H1 (cell line): Measurements from ENCODE around the gene BLCAP. TPM values are rescaled to one million over a fixed set of nuclear protein-coding genes. Genes with fewer than 3 reads are reported as not detected.

Source experiments
- CTCF ChIA-PET: fragments of 300-600 bp; sonication (Branson Sonifier 250); formaldehyde crosslinking; loops from one replicate; lab custom pipeline; 2021; ENCODE audit not compliant: partially characterized antibody; lab: Charles Lee
- POLR2A ChIA-PET: fragments of 300-600 bp; sonication (Branson Sonifier 250); formaldehyde crosslinking; loops from one replicate; lab custom pipeline; 2021; ENCODE audit warnings: inconsistent platforms; ENCODE audit not compliant: partially characterized antibody; lab: Charles Lee
- DNase-seq, 2 experiments: peaks; one replicate each; pipeline versions ENCODE4 v3.0.0 to v3.0.0-alpha.2; 2010 to 2022; ENCODE audit warnings: low spot score in 2 of 2, low read depth in 1 of 2, mixed read lengths in 1 of 2
- FAIRE-seq: peaks from 2 replicates; lab custom pipeline; 2011; peaks lifted over from hg19 to GRCh38; lab: Jason Lieb, UNC
- H2AFZ ChIP-seq: 2 replicates; pipeline ENCODE4 v1.8.1; 2012; ENCODE audit warnings: low read length, inconsistent platforms
- H2AK5ac ChIP-seq: 2 replicates; pipeline ENCODE4 v1.6.1; 2013; ENCODE audit warnings: low read depth, low read length
- H2BK120ac ChIP-seq: replicated peaks from 2 replicates; pipeline ENCODE3; 2013; ENCODE audit warnings: low read depth, low read length, inconsistent platforms
- H2BK12ac ChIP-seq: 2 replicates; pipeline ENCODE4 v1.6.1; 2013; ENCODE audit warnings: low read depth, low read length
- H2BK15ac ChIP-seq: 2 replicates; pipeline ENCODE4 v1.6.1; 2013; ENCODE audit warnings: low read length
- H2BK20ac ChIP-seq: 2 replicates; pipeline ENCODE4 v1.6.1; 2013; ENCODE audit warnings: low read length
- H2BK5ac ChIP-seq: 2 replicates; pipeline ENCODE4 v1.6.1; 2013; ENCODE audit warnings: low read depth, low read length
- H3K14ac ChIP-seq: 2 replicates; pipeline ENCODE4 v1.6.1; 2013; ENCODE audit warnings: inconsistent platforms; ENCODE audit not compliant: insufficient read length
- H3K18ac ChIP-seq: 2 replicates; pipeline ENCODE4 v1.6.1; 2013; ENCODE audit warnings: low read length; ENCODE audit errors: extremely low read depth
- H3K23ac ChIP-seq: 2 replicates; pipeline ENCODE4 v1.6.1; 2013; ENCODE audit warnings: inconsistent platforms; ENCODE audit not compliant: insufficient read length
- H3K23me2 ChIP-seq: 2 replicates; pipeline ENCODE4 v1.6.1; 2013; ENCODE audit warnings: low read depth, low read length
- H3K27ac ChIP-seq: 2 replicates; pipeline ENCODE4 v1.6.1; 2011; ENCODE audit warnings: low read depth, low read length, inconsistent platforms
- H3K27me3 ChIP-seq, 4 experiments: replicated peaks in 1 of 4; 1 replicate in 1 of 4; 2 replicates in 3 of 4; pipeline versions ENCODE4 v1.6.1 to v1.8.1; 2011 to 2013; ENCODE audit warnings: low read length in 3 of 4, mild to moderate bottlenecking in 3 of 4, inconsistent platforms in 2 of 4, mixed read lengths in 2 of 4, moderate library complexity in 1 of 4; ENCODE audit not compliant: control insufficient read depth in 3 of 4, insufficient read depth in 3 of 4; ENCODE audit errors: extremely low read depth in 1 of 4
- H3K36me3 ChIP-seq, 4 experiments: 2 replicates each; pipeline versions ENCODE4 v1.6.1 to v1.8.1; 2011 to 2013; ENCODE audit warnings: mild to moderate bottlenecking in 4 of 4, low read length in 3 of 4, moderate library complexity in 2 of 4, control low read depth in 1 of 4, inconsistent platforms in 1 of 4; ENCODE audit not compliant: insufficient read depth in 4 of 4, control insufficient read depth in 2 of 4
- H3K4ac ChIP-seq: replicated peaks from 2 replicates; pipeline ENCODE3; 2013; ENCODE audit warnings: low read length, low read depth, mixed read lengths, inconsistent platforms; ENCODE audit not compliant: insufficient read length
- H3K4me1 ChIP-seq, 4 experiments: replicated peaks in 1 of 4; 1 replicate in 1 of 4; 2 replicates in 3 of 4; pipeline versions ENCODE4 v1.6.1 to v1.8.1; 2011 to 2013; ENCODE audit warnings: low read length in 3 of 4, inconsistent platforms in 2 of 4, mixed read lengths in 1 of 4; ENCODE audit not compliant: insufficient read depth in 4 of 4, control insufficient read depth in 3 of 4
- H3K4me2 ChIP-seq, 2 experiments: 2 replicates each; pipeline versions ENCODE4 v1.6.1 to v1.8.1; 2011 to 2013; ENCODE audit warnings: low read depth in 2 of 2, low read length in 2 of 2, control low read depth in 1 of 2, inconsistent platforms in 1 of 2, mild to moderate bottlenecking in 1 of 2; ENCODE audit not compliant: insufficient read depth in 1 of 2
- H3K4me3 ChIP-seq, 4 experiments: fragments of 200-600, 300-600 bp in 1 of 4; sonication (generic), shearing (Covaris generic), sonication (Bioruptor Twin) in 1 of 4; 2 replicates each; pipeline versions ENCODE4 v1.5.1 to v1.8.1; 2011 to 2016; ENCODE audit warnings: low read length in 4 of 4, low read depth in 3 of 4, control low read depth in 2 of 4, inconsistent platforms in 2 of 4, mild to moderate bottlenecking in 2 of 4, mixed read lengths in 1 of 4, moderate library complexity in 1 of 4; ENCODE audit not compliant: insufficient read depth in 2 of 4; ENCODE audit errors: extremely low read depth in 1 of 4
- H3K56ac ChIP-seq: replicated peaks from 2 replicates; pipeline ENCODE3; 2013; ENCODE audit warnings: low read depth, mild to moderate bottlenecking, mixed read lengths, low read length, inconsistent platforms; ENCODE audit not compliant: insufficient read length
- H3K79me1 ChIP-seq: 2 replicates; pipeline ENCODE4 v1.6.1; 2013; ENCODE audit warnings: low read depth, low read length, control low read depth
- H3K79me2 ChIP-seq, 2 experiments: 2 replicates each; pipeline versions ENCODE4 v1.6.1 to v1.8.1; 2012 to 2013; ENCODE audit warnings: low read length in 2 of 2, mild to moderate bottlenecking in 2 of 2, inconsistent platforms in 1 of 2; ENCODE audit not compliant: insufficient read depth in 2 of 2, control insufficient read depth in 1 of 2
- H3K9ac ChIP-seq, 4 experiments: replicated peaks in 1 of 4; 1 replicate in 1 of 4; 2 replicates in 3 of 4; pipeline versions ENCODE4 v1.6.1 to v1.8.1; 2011 to 2013; ENCODE audit warnings: low read depth in 3 of 4, low read length in 3 of 4, control low read depth in 2 of 4, mild to moderate bottlenecking in 2 of 4, moderate library complexity in 2 of 4, inconsistent platforms in 1 of 4; ENCODE audit errors: extremely low read depth in 1 of 4
- H3K9me3 ChIP-seq, 2 experiments: 2 replicates each; pipeline versions ENCODE4 v1.6.1 to v1.8.1; 2012 to 2013; ENCODE audit warnings: mild to moderate bottlenecking in 2 of 2, moderate library complexity in 2 of 2, control low read depth in 1 of 2, inconsistent platforms in 1 of 2, low read depth in 1 of 2, low read length in 1 of 2, mixed read lengths in 1 of 2; ENCODE audit not compliant: insufficient read depth in 2 of 2
- H4K20me1 ChIP-seq, 2 experiments: replicated peaks in 1 of 2; 2 replicates each; pipeline versions ENCODE3 to v1.8.1; 2011 to 2013; ENCODE audit warnings: inconsistent platforms in 2 of 2, low read length in 2 of 2, mild to moderate bottlenecking in 1 of 2; ENCODE audit not compliant: insufficient read depth in 2 of 2, control insufficient read depth in 1 of 2
- H4K5ac ChIP-seq: 2 replicates; pipeline ENCODE4 v1.6.1; 2013; ENCODE audit warnings: low read length, low read depth, mixed read lengths, inconsistent platforms; ENCODE audit not compliant: insufficient read length
- H4K8ac ChIP-seq: 2 replicates; pipeline ENCODE4 v1.8.0; 2013; ENCODE audit warnings: mild to moderate bottlenecking, moderate library complexity, low read length, inconsistent platforms; ENCODE audit not compliant: insufficient read depth; ENCODE audit errors: extremely low read depth
- H4K91ac ChIP-seq: replicated peaks from 2 replicates; pipeline ENCODE3; 2013; ENCODE audit warnings: low read length, mixed read lengths, inconsistent platforms; ENCODE audit not compliant: insufficient read length
- CBX8 ChIP-seq: fragments of 300-800, 300-1000 bp; sonication (generic); IDR thresholded peaks from 2 replicates; pipeline ENCODE4 v1.7.1; 2016; ENCODE audit warnings: low read depth, low read length, borderline replicate concordance
- CEBPB ChIP-seq: IDR thresholded peaks from 2 replicates; pipeline ENCODE4 v1.6.1; 2012; ENCODE audit warnings: low read depth, low read length
- CREB1 ChIP-seq: IDR thresholded peaks from 2 replicates; pipeline ENCODE4 v1.6.1; 2012; ENCODE audit warnings: inconsistent platforms
- EZH2 ChIP-seq: fragments of 200-600 bp; sonication (generic); IDR thresholded peaks from 2 replicates; pipeline ENCODE4 v1.7.1; 2012; ENCODE audit warnings: low read depth, mild to moderate bottlenecking, moderate library complexity, low read length, inconsistent platforms; ENCODE audit not compliant: severe bottlenecking
- GTF2F1 ChIP-seq: IDR thresholded peaks from 2 replicates; pipeline ENCODE4 v1.6.1; 2012; ENCODE audit warnings: low read depth, low read length, improper control_type of control experiment, borderline replicate concordance
- JUND ChIP-seq: IDR thresholded peaks from 2 replicates; pipeline ENCODE4 v1.6.1; 2011; ENCODE audit warnings: mild to moderate bottlenecking, improper control_type of control experiment, low read length
- POU5F1 ChIP-seq: IDR thresholded peaks from 2 replicates; pipeline ENCODE4 v1.6.1; 2011; ENCODE audit warnings: low read depth, mild to moderate bottlenecking, low read length, moderate library complexity
- SP2 ChIP-seq: IDR thresholded peaks from 2 replicates; pipeline ENCODE4 v1.6.1; 2012; ENCODE audit warnings: mild to moderate bottlenecking, low read length, inconsistent platforms
- SP4 ChIP-seq: IDR thresholded peaks from 2 replicates; pipeline ENCODE4 v1.6.1; 2012; ENCODE audit warnings: low read length, inconsistent platforms
- ZNF274 ChIP-seq: IDR thresholded peaks from 2 replicates; pipeline ENCODE4 v1.7.0; 2012; ENCODE audit warnings: low read length, borderline replicate concordance; ENCODE audit errors: extremely low read depth
- WGBS, 2 experiments: shearing (Covaris generic) in 1 of 2; methylation state at CpG; one replicate each; pipeline versions ENCODE4 v1.1.6 to v1.1.7; 2013 to 2015; ENCODE audit warnings: low lambda C conversion rate in 2 of 2, mixed read lengths in 2 of 2, inconsistent platforms in 1 of 2, low coverage in 1 of 2, missing lambda C conversion rate in 1 of 2; ENCODE audit not compliant: insufficient replicate concordance in 2 of 2, insufficient coverage in 1 of 2, insufficient read length in 1 of 2; ENCODE audit errors: extremely low coverage in 1 of 2, missing lambda C conversion rate in 1 of 2; 5-methylcytosine and 5-hydroxymethylcytosine counted together
- polyA plus RNA-seq, 7 experiments: library from polyadenylated mRNA; depleted of rRNA in 3 of 7; stranded (reverse) in 5 of 7; unstranded in 2 of 7; fragments of >200 nt in 5 of 7; fragments of 200-250 nt in 2 of 7; gene quantifications; 1 replicate in 5 of 7; 2 replicates in 1 of 7; 4 replicates in 1 of 7; pipeline versions ENCODE4 v1.2.1 to v1.2.3, GENCODE V29; 2011 to 2013; ENCODE audit warnings: missing spikeins in 2 of 7, mixed read lengths in 2 of 7
- total RNA-seq: library from RNA; stranded (reverse); fragmentation: NEBNext Ultra II Directional; extraction: Animal tissue kit (Norgen Biotek cat#: 25700); gene quantifications from 2 replicates; pipeline ENCODE4 v1.2.1, GENCODE V29; 2021
- TF ChIP-seq, protein P1 (sequence below): IDR thresholded peaks from 2 replicates; pipeline ENCODE4 v1.6.1; 2011; ENCODE audit warnings: low read length, improper control_type of control experiment
- TF ChIP-seq, protein P2 (sequence below): IDR thresholded peaks from 2 replicates; pipeline ENCODE4 v1.6.1; 2012; ENCODE audit warnings: inconsistent platforms

The BLCAP gene
- total and polyA plus RNA-seq, 2 of the 8 experiments (the other 6 are each of a cell fraction or from before 2014, with no cell fraction given) = 60.3 to 72.2 TPM

GRCh38 chr20:37571033-37571432, 43.4 kb upstream of the BLCAP start:
- Histone ChIP-seq H3K79me1 (no peaks in the 10 kb centered on the region), H3K4me3 (no peak overlapping the region), H3K18ac (no peak overlapping the region), H4K20me1 (no peaks in the 10 kb centered on the region), H3K9me3 (no peaks in the 10 kb centered on the region), H3K27me3 (no peaks in the 10 kb centered on the region; a peak in 1 of 7 replicates), H2AFZ (no peak overlapping the region), H3K36me3 (no peaks in the 10 kb centered on the region), H4K8ac (no peak overlapping the region), H3K9ac (no peak overlapping the region), H2BK120ac (no peak overlapping the region), H2BK5ac (no peak overlapping the region), H3K4ac (no peak overlapping the region), H2BK15ac (no peak overlapping the region), H3K14ac (no peak overlapping the region), H4K5ac (no peak overlapping the region), H3K4me2 (no peak overlapping the region), H3K79me2 (no peaks in the 10 kb centered on the region), H3K4me1 (peaks cover 2 to 17% (median 8%) of the 10 kb centered on the region in 4 experiments), H2BK20ac (0 out of 2 replicates have a peak overlapping the region, but pooled peaks have one; percentile 55), H2AK5ac (no peak overlapping the region), H4K91ac (no peak overlapping the region), H2BK12ac (no peak overlapping the region; the same call in 1 of the 2 replicates), H3K23ac (no peak overlapping the region), H3K56ac (no peak overlapping the region), H3K27ac (no peak overlapping the region), H3K23me2 (peaks cover 2% of the 10 kb centered on the region; the same call in 1 of the 2 replicates)
- DNase-seq (no peak), FAIRE-seq (no peak)
- ChIA-PET CTCF (interaction anchor here (0.6 kb wide), 1 partner anchor 409 kb away, joined by 4 read pairs; no protein-coding TSS in a partner anchor), POLR2A (no interaction called here)
- TF ChIP-seq CREB1 (no peak), ZNF274 (no peak), CEBPB (no peak), SP2 (no peak), POU5F1 (no peak), CBX8 (no peak), SP4 (no peak), GTF2F1 (no peak), JUND (no peak), EZH2 (no peak)
- TF ChIP-seq, protein P1, sequence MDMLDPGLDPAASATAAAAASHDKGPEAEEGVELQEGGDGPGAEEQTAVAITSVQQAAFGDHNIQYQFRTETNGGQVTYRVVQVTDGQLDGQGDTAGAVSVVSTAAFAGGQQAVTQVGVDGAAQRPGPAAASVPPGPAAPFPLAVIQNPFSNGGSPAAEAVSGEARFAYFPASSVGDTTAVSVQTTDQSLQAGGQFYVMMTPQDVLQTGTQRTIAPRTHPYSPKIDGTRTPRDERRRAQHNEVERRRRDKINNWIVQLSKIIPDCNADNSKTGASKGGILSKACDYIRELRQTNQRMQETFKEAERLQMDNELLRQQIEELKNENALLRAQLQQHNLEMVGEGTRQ = no peak
- TF ChIP-seq, protein P2, sequence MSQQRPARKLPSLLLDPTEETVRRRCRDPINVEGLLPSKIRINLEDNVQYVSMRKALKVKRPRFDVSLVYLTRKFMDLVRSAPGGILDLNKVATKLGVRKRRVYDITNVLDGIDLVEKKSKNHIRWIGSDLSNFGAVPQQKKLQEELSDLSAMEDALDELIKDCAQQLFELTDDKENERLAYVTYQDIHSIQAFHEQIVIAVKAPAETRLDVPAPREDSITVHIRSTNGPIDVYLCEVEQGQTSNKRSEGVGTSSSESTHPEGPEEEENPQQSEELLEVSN = no peak
- WGBS, 2 experiments = 81% methylated on average over 6 of the region's 6 CpGs; no CpG with 5 or more reads in 1 of the 2 experiments
